ENCODE results near the gene EYA3. TPM values are rescaled to one million over a fixed set of nuclear protein-coding genes. Genes with fewer than 3 reads are reported as not detected.
A peak's percentile ranks its signal among the peaks of the same experiment; 100 is the strongest.

The EYA3 gene
- total RNA-seq, 1 experiment from 2014 or later: 32.7 TPM

GRCh38 chr1:27960762-27961645 is 127.4 kb downstream of the EYA3 start:
- peak overlapping the region in 1 of 3 experiments; percentile 16; a peak in 1 of 7 replicates for H3K27ac Mint-ChIP-seq
- Histone ChIP-seq H3K4me2 (ENCODE audit: insufficient read depth, insufficient read length, low read length) (peak overlapping the region; percentile 66), H2BK120ac (ENCODE audit: low read depth, low read length, poor library complexity, severe bottlenecking) (no peak overlapping the region), H3K79me1 (ENCODE audit: insufficient read depth, low read depth, low read length, poor library complexity, severe bottlenecking) (no peaks in the 10 kb centered on the region), H2BK20ac (ENCODE audit: low read depth, low read length, poor library complexity, severe bottlenecking) (no peak overlapping the region), H4K5ac (ENCODE audit: insufficient read length, low read depth, low read length) (no peak overlapping the region), H3K18ac (ENCODE audit: insufficient read length, low read depth, low read length) (no peak overlapping the region), H3K23me2 (ENCODE audit: insufficient read length, low read depth, low read length, poor library complexity, severe bottlenecking) (peaks cover 4% of the 10 kb centered on the region), H2AFZ (ENCODE audit: low read length) (no peak overlapping the region), H3K23ac (ENCODE audit: insufficient read length, low read depth, low read length) (no peak overlapping the region), H2BK12ac (ENCODE audit: insufficient read length, low read depth, low read length) (no peak overlapping the region), H4K8ac (replicated peaks; ENCODE audit: insufficient read length, low read depth, low read length) (no peak overlapping the region), H2BK15ac (ENCODE audit: low read depth, low read length) (no peak overlapping the region), H4K91ac (ENCODE audit: insufficient read length, low read depth, low read length) (no peak overlapping the region), H2BK5ac (ENCODE audit: insufficient read length, low read length) (no peak overlapping the region), H3T11ph (ENCODE audit: low read length) (no peak overlapping the region), H3K27ac (ENCODE audit: insufficient read length, low read depth, low read length) (no peak overlapping the region), H3K56ac (ENCODE audit: insufficient read length, low read depth, low read length) (no peak overlapping the region), H3K9ac (ENCODE audit: extremely low read depth, insufficient read length, low read length) (no peak overlapping the region), H3K4ac (ENCODE audit: low read depth, low read length) (no peak overlapping the region), H3K9me3 (ENCODE audit: control insufficient read depth, low read depth, low read length) (no peaks in the 10 kb centered on the region), H3K4me1 (ENCODE audit: insufficient read depth, low read length) (no peaks in the 10 kb centered on the region; the same call in 1 of the 2 replicates), H4K20me1 (ENCODE audit: control insufficient read depth, insufficient read depth, insufficient read length) (no peaks in the 10 kb centered on the region), H3K27me3 (ENCODE audit: insufficient read depth, low read length) (no peaks in the 10 kb centered on the region), H3K14ac (ENCODE audit: insufficient read depth, low read length) (no peak overlapping the region), H3K79me2 (ENCODE audit: insufficient read depth, low read length) (no peaks in the 10 kb centered on the region), H2AK5ac (ENCODE audit: insufficient read length, low read length) (no peak overlapping the region)
- no peak for DNase-seq
- WGBS (ENCODE audit: extremely low coverage, insufficient read length, low lambda C conversion rate): no CpG with 5 or more reads among the region's 13 CpGs
- peaks cover 15 to 44% (median 38%) of the 10 kb centered on the region in 3 experiments; a peak in 6 of 7 replicates for H3K36me3 Mint-ChIP-seq (ENCODE audit: insufficient read depth in 1 of 3, low read depth in 3 of 3)
- no peaks in the 10 kb centered on the region; a peak in 1 of 5 replicates for H3K9me3 Mint-ChIP-seq
- no peak for TF ChIP-seq CTCF (conservative IDR thresholded peaks at IDR 0.05)
- no peaks in the 10 kb centered on the region for H3K27me3 Mint-ChIP-seq (ENCODE audit: low read depth)
- H3K4me1 Mint-ChIP-seq: peaks cover 20 to 26% of the 10 kb centered on the region in 2 experiments
- H3K4me3 Mint-ChIP-seq: peak overlapping the region; percentile 72 to 83

Measured in H9 (cell line).